Astrocyte of the hippocampus (primary cell): Measurements from ENCODE around the gene SKIL.

ENCODE experiments used
- DNase-seq: peaks from one replicate; pipeline ENCODE4 v3.0.0; 2011; ENCODE audit warnings: low read depth, low spot score

Gene SKIL

GRCh38 chr3:170436697-170437096 is 79.2 kb downstream of the SKIL start:
- no peak for DNase-seq

GRCh38 chr3:170437176-170437575 is 79.7 kb downstream of the SKIL start:
- DNase-seq, result no peak

GRCh38 chr3:170437696-170438407 is 80.3 kb downstream of the SKIL start:
- no peak for DNase-seq

- no peak for DNase-seq
Observed at GRCh38 chr3:170438836-170439235, 81.3 kb downstream of the SKIL start.

- DNase-seq, result peak; percentile 52
Observed at GRCh38 chr3:170440344-170440743, 82.8 kb downstream of the SKIL start.

- DNase-seq, result no peak
Observed at GRCh38 chr3:170441412-170441811, 83.9 kb downstream of the SKIL start.

- no peak for DNase-seq
Observed at GRCh38 chr3:170442947-170443346, 85.4 kb downstream of the SKIL start.

GRCh38 chr3:170443457-170443856 is 85.9 kb downstream of the SKIL start:
- no peak for DNase-seq
